Gastrocnemius medialis (tissue), 4 donors: ENCODE data around the gene RNF146.

Experiments used
- POLR2A ChIP-seq, 2 donors: fragments of 450-650 bp; IDR thresholded peaks; one replicate each; pipeline ENCODE4 v1.6.1; 2017; ENCODE audit warnings: antibody characterized with exemption in 2 of 2, mild to moderate bottlenecking in 2 of 2, moderate library complexity in 2 of 2
- TF ChIP-seq, protein P1 (sequence below), 5 experiments: fragments of 450-650 bp in 3 of 5; fragments of 200-600 bp in 2 of 5; sonication (generic) in 2 of 5; IDR thresholded peaks in 4 of 5; conservative IDR thresholded peaks in 1 of 5; 1 replicate in 4 of 5; 2 replicates in 1 of 5; pipeline ENCODE4 v1.5.1; 2016 to 2019; ENCODE audit warnings: antibody characterized with exemption in 5 of 5, mild to moderate bottlenecking in 3 of 5, moderate library complexity in 3 of 5

DNA sequence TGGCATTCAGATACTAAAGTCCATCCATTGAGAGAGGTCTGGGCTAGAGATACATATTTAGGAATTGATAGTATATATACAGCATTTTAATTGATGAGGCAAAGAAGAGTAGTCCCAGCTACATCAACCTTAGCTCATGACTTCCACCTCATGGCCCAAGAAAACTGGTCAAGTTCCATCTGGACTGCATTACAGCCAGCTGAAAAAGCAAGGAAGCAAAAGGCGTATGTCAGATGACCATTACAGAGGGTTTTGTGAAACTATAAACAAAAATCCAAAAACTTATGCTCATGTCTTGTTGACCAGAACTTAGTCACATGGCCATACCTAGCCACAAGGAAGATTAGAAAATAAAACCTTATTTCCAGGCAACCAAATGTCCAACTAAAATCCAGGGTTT lies 46.8 kb upstream of the RNF146 start:
- TF ChIP-seq POLR2A (IDR thresholded peaks at IDR 0.05) = no peak
- TF ChIP-seq, protein P1, sequence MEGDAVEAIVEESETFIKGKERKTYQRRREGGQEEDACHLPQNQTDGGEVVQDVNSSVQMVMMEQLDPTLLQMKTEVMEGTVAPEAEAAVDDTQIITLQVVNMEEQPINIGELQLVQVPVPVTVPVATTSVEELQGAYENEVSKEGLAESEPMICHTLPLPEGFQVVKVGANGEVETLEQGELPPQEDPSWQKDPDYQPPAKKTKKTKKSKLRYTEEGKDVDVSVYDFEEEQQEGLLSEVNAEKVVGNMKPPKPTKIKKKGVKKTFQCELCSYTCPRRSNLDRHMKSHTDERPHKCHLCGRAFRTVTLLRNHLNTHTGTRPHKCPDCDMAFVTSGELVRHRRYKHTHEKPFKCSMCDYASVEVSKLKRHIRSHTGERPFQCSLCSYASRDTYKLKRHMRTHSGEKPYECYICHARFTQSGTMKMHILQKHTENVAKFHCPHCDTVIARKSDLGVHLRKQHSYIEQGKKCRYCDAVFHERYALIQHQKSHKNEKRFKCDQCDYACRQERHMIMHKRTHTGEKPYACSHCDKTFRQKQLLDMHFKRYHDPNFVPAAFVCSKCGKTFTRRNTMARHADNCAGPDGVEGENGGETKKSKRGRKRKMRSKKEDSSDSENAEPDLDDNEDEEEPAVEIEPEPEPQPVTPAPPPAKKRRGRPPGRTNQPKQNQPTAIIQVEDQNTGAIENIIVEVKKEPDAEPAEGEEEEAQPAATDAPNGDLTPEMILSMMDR (IDR thresholded peaks at IDR 0.05 in 4 of 5, conservative IDR thresholded peaks at IDR 0.05 in 1 of 5) = no peak
